Duodenal mucosa (tissue), 2 donors: Measurements from ENCODE around the gene CDKN2B.

ENCODE experiments used
- H3K27ac ChIP-seq: one replicate; pipeline ENCODE4 v1.7.0; 2013; ENCODE audit warnings: low read depth, low read length
- H3K27me3 ChIP-seq, 2 donors: one replicate each; pipeline ENCODE4 v1.7.0; 2013; ENCODE audit warnings: low read length in 2 of 2, control low read depth in 1 of 2; ENCODE audit not compliant: insufficient read depth in 2 of 2, control insufficient read depth in 1 of 2
- H3K36me3 ChIP-seq, 2 donors: one replicate each; pipeline ENCODE4 v1.7.0; 2013; ENCODE audit warnings: low read length in 2 of 2, control low read depth in 1 of 2; ENCODE audit not compliant: insufficient read depth in 2 of 2, control insufficient read depth in 1 of 2
- H3K4me1 ChIP-seq, 2 donors: one replicate each; pipeline ENCODE4 v1.7.0; 2013; ENCODE audit warnings: low read length in 2 of 2, control low read depth in 1 of 2; ENCODE audit not compliant: insufficient read depth in 2 of 2, control insufficient read depth in 1 of 2
- H3K4me3 ChIP-seq, 2 donors: one replicate each; pipeline ENCODE4 v1.7.0; 2013; ENCODE audit warnings: low read length in 2 of 2, low read depth in 1 of 2
- H3K9ac ChIP-seq, 2 donors: one replicate each; pipeline ENCODE4 v1.7.0; 2013; ENCODE audit warnings: low read length in 2 of 2, low read depth in 1 of 2
- H3K9me3 ChIP-seq, 2 donors: one replicate each; pipeline ENCODE4 v1.7.0; 2013; ENCODE audit warnings: low read length in 2 of 2, control low read depth in 1 of 2; ENCODE audit not compliant: control insufficient read depth in 1 of 2

The CDKN2B gene

DNA sequence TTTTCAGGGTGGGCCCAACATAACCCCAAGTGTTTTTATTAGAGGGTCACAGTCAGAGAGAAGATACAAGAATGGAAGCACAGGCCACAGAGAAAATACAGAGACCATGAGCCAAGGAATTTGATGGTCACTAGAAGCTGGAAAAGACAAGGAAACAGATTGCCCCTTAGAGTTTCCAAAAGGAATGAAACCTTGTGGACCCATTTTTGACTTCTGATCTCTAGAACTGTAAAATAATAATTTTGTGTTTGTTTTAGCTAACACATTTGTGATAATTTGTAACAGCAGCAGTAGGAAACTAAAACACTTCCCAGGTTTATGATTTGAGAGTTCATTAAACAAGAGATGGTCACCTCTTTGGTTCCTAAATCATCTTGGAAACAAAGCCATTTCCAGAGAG is 36.7 kb downstream of the CDKN2B start:
- Histone ChIP-seq H3K9me3 (no peaks in the 10 kb centered on the region), H3K4me1 (peaks cover 3 to 7% of the 10 kb centered on the region in 2 donors), H3K4me3 (no peak overlapping the region), H3K27ac (no peak overlapping the region), H3K27me3 (peaks cover 91 to 92% of the 10 kb centered on the region in 2 donors), H3K36me3 (no peaks in the 10 kb centered on the region), H3K9ac (no peak overlapping the region)

DNA sequence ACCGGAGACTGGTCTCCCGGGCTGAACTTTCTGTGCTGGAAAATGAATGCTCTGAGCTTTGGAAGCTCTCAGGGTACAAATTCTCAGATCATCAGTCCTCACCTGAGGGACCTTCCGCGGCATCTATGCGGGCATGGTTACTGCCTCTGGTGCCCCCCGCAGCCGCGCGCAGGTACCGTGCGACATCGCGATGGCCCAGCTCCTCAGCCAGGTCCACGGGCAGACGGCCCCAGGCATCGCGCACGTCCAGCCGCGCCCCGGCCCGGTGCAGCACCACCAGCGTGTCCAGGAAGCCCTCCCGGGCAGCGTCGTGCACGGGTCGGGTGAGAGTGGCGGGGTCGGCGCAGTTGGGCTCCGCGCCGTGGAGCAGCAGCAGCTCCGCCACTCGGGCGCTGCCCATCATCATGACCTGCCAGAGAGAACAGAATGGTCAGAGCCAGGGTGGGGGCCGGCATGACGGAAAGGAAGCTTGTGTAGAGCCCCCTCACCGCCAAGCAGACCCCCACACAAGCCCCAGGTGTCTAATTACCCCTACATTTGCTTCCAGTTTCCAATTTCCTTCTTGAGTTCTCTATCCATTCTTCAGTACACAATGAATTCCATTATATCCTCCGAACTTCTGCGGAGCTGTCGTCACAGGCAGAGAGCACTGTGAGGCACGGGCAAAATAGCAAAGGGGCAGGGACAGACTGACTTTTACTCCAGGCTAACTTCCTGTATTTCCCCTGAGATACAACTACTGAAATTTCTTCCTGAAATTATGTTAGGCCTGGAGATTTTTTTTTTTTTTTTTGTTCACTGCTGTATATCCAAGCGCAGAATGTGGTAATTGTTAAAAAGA is 38.1 kb downstream of the CDKN2B start:
- peaks cover 3 to 7% of the 10 kb centered on the region in 2 donors for H3K4me1 ChIP-seq
- no peaks in the 10 kb centered on the region for H3K36me3 ChIP-seq

DNA sequence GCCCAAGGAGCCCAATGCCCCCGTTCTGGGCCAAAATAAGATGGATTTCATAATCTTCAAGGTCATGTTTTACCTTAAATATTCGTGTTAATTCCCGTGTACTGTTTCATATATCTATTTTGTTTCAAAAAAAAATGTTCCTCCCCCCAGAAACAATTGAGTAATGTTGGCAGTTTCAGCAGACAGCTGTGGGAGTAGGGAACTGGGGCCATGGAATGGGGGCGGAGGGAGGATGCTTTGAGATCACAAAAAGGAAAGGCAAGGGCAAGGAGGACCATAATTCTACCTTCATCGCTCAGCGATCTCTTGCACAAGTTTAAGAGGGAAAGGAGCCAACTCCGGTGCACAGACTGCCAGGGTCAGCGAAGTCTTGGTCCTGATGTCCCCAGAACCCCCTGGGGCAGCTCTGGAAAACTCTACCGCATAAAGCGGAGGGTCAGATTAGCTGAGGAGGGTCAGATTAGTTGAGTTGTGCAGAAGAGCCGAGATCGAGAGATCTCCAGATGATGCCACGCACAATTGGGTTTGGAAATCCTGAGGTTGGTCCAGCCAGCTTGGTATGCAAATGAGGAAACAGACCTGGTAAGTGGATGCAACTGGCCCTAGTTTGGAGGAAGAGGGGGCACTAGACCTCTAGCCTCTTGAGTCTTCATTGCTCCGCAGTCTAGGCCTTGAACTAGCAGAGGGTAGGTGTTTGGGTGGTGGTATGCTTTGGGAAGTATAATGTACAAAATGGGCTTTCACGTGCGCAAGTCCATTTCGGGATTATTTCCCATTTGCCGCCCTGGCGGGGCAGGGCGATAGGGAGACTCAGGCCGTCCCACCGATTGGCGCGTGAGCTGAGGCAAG is 38.9 kb downstream of the CDKN2B start:
- no peak overlapping the region for H3K9ac ChIP-seq
- peaks cover 6 to 15% of the 10 kb centered on the region in 2 donors for H3K4me1 ChIP-seq
- no peak overlapping the region for H3K27ac ChIP-seq
- no peaks in the 10 kb centered on the region for H3K9me3 ChIP-seq
- no peaks in the 10 kb centered on the region for H3K36me3 ChIP-seq
- H3K4me3 ChIP-seq: no peak overlapping the region
- peaks cover 90 to 96% of the 10 kb centered on the region in 2 donors for H3K27me3 ChIP-seq

More for the DNA sequence above, 38.1 kb downstream of the CDKN2B start:
- Histone ChIP-seq H3K4me3 (no peak overlapping the region), H3K27me3 (peaks cover 90 to 96% of the 10 kb centered on the region in 2 donors), H3K9me3 (no peaks in the 10 kb centered on the region), H3K27ac (no peak overlapping the region), H3K9ac (no peak overlapping the region)

DNA sequence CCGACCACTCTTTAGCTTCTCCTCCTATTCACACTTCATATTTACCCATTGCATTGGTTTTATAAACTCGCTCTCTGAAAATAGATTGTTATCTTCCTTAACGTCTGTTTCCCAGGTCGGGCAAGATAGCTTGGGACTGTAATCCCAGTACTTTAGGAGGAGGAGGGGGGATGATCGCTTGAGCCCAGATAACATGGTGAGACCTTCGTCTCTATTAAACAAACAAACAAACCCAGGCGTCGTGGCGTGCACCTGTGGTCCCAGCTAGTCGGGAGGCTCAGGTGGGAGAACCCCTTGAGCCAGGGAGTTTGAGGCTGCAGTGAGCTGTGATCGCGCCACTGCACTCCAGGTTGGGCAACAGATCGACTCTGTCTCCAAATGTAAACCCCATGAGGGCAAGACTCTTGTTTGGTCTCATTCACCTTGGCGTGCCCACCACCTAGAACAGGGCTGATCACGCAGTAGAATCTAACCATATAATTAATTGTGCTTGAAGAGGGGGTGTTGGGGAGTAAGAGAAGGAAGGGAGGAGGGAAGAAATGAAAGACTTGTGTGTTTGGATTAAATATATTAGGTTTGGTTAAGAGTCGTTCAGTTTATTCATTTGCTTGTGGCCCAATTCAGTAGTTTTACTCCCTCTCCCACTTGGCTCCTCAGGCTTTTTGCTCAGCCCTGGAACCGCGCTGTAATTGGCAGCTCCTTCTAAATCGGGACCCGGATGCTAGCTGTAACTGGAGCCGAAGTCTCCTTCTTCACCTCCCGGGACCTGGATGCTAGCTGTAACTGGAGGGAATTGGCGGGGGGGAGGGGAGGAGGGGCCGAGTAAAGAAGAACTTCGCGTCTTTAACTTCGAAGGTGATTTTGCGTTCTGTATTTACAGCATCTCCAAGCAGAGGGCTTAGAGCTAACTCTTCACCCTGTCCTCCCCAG is 39.8 kb downstream of the CDKN2B start:
- Histone ChIP-seq H3K4me3 (no peak overlapping the region), H3K36me3 (no peaks in the 10 kb centered on the region), H3K27ac (no peak overlapping the region), H3K27me3 (peaks cover 88 to 94% of the 10 kb centered on the region in 2 donors), H3K4me1 (peaks cover 10 to 14% of the 10 kb centered on the region in 2 donors), H3K9me3 (no peaks in the 10 kb centered on the region), H3K9ac (no peak overlapping the region)

DNA sequence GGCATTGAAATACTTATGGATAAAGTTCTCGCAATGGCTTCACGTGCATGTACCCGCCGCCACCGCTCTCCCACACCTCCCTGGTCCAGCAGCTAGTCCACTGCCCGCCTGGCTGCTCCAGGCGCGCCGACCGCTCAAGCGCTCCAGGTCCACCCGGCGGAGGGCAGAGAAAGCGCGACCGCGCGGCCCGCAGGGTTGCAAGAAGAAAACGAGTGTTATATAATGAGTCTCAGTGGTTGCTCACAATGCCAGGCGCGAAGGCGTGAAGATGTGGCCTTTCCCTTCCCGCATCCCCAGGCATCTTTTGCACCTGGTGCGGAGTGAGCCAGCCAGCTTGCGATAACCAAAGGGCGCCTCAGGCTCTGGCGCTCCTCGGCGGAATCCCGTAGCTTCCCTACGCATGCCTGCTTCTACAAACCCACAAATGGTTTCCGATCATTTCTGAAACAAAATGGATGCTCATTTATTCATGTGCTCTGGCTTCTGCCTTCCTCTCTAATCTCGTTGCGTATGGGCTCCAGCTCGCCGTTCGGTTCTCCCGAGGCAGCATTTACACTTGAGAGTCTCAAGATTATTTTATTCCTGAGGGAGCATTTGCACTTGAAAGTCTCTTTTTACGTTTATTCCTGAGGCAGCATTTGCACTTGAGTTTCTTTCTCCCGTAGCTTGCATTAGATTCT is 40.6 kb downstream of the CDKN2B start:
- no peak overlapping the region for H3K27ac ChIP-seq
- no peaks in the 10 kb centered on the region for H3K36me3 ChIP-seq
- H3K4me1 ChIP-seq: peaks cover 10 to 13% of the 10 kb centered on the region in 2 donors
- H3K4me3 ChIP-seq: no peak overlapping the region
- peaks cover 81 to 89% of the 10 kb centered on the region in 2 donors for H3K27me3 ChIP-seq
- H3K9me3 ChIP-seq: no peaks in the 10 kb centered on the region
- H3K9ac ChIP-seq: no peak overlapping the region

DNA sequence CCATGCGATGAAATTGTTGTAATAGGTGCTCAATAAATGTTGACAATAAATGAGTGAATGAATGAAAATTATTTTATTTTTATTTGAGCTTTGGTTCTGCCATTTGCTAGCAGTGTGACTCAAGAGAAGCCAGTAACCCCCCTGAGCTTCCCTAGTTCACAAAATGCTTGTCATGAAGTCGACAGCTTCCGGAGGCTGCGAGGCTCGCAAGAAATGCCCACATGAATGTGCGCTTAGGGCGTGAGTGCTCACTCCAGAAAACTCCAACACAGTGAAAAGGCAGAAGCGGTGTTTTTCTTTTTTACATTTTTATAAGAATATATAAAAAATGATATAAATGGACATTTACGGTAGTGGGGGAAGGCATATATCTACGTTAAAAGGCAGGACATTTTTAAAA is 41.4 kb downstream of the CDKN2B start:
- Histone ChIP-seq H3K36me3 (no peaks in the 10 kb centered on the region), H3K9me3 (no peaks in the 10 kb centered on the region), H3K4me3 (no peak overlapping the region), H3K27ac (no peak overlapping the region), H3K27me3 (peaks cover 76 to 83% of the 10 kb centered on the region in 2 donors), H3K4me1 (peaks cover 10 to 13% of the 10 kb centered on the region in 2 donors), H3K9ac (no peak overlapping the region)

DNA sequence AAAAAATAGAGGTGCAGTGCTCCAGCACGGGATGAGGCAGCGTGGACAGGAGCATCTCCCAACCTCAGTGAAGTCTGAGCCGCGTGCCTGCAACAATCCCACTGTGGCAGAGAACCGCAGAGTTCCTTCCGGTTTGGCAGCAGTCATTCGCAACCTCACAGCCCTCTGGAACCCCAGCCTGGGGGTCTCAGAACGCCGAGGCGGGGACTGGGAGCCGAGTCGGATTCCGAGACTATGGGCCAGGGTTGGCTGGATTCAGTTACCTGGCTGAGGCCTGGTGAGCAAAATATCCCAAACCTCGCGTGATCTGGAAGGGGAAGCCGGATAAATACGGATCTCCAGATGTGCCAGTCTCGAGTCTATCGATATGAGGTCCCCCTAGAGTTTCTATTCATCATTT is 41.9 kb downstream of the CDKN2B start:
- H3K9me3 ChIP-seq: no peaks in the 10 kb centered on the region
- peaks cover 71 to 77% of the 10 kb centered on the region in 2 donors for H3K27me3 ChIP-seq
- no peak overlapping the region for H3K9ac ChIP-seq
- no peak overlapping the region for H3K27ac ChIP-seq
- H3K36me3 ChIP-seq: no peaks in the 10 kb centered on the region
- no peak overlapping the region for H3K4me3 ChIP-seq
- H3K4me1 ChIP-seq: peaks cover 10 to 13% of the 10 kb centered on the region in 2 donors

DNA sequence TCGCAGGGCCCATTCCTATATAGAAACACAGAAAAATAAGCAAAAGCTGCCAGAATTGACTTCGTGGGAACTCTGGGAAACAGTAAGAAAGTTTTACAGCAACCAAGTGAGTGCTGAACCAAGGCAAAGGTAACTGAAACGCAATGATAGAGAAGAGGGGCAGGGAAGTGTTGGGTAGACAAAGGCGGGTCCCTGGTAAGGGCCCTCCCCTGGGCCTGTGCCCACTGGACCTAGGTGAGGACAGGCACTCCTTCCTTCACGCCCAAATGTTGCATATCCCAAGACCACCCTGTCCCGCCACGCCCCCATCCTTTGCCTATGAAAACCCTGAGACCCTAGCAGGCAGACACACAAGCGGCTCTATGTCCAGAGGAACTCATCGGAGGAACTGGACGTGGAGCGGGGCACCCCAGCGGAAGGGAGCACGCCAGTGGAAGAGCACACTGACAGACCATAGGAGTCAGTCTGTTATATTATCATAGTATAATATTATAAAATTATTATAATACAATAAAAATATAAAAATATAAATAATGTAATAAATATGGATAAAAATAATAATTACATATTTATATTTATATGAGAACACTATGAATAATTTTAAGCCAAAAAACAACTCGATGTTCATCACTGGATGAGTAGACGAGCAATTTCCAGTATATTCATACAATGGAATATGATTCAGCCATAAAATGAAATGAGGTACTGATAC is 42.8 kb downstream of the CDKN2B start:
- H3K36me3 ChIP-seq: no peaks in the 10 kb centered on the region
- H3K9ac ChIP-seq: no peak overlapping the region
- H3K27me3 ChIP-seq: peaks cover 68 to 74% of the 10 kb centered on the region in 2 donors
- peaks cover 10 to 13% of the 10 kb centered on the region in 2 donors for H3K4me1 ChIP-seq
- no peak overlapping the region for H3K4me3 ChIP-seq
- no peaks in the 10 kb centered on the region for H3K9me3 ChIP-seq
- H3K27ac ChIP-seq: no peak overlapping the region
